Hepatocyte (in vitro differentiated cells): Measurements from ENCODE around the gene AP5S1. TPM values are rescaled to one million over a fixed set of nuclear protein-coding genes. Genes with fewer than 3 reads are reported as not detected.
"Not testable (repeated sequence)": the region's sequence is repeated elsewhere in the genome, so short reads cannot be mapped to it uniquely, and the experiment has no call there.

Experiments used
- DNase-seq: peaks from one replicate; pipeline ENCODE4 v3.0.0-alpha.2; 2016; ENCODE audit warnings: low spot score
- H2AFZ ChIP-seq: fragments of 200-600 bp; sonication (generic); 2 replicates; pipeline ENCODE4 v1.6.0; 2016; ENCODE audit warnings: antibody characterized with exemption, mild to moderate bottlenecking
- H3K27ac ChIP-seq: fragments of 200-600 bp; sonication (generic); 2 replicates; pipeline ENCODE4 v1.5.1; 2016; ENCODE audit warnings: mild to moderate bottlenecking
- H3K27me3 ChIP-seq: fragments of 200-600 bp; sonication (generic); 2 replicates; pipeline ENCODE4 v1.6.1; 2016
- H3K36me3 ChIP-seq: fragments of 200-600 bp; sonication (generic); replicated peaks from 2 replicates; pipeline ENCODE4 v1.5.1; 2016; ENCODE audit warnings: low read depth; ENCODE audit not compliant: insufficient read depth
- H3K4me1 ChIP-seq: fragments of 200-600 bp; sonication (generic); 2 replicates; pipeline ENCODE4 v1.5.1; 2016; ENCODE audit warnings: mild to moderate bottlenecking, moderate library complexity; ENCODE audit not compliant: insufficient read depth
- H3K4me2 ChIP-seq: fragments of 200-600 bp; sonication (generic); 2 replicates; pipeline ENCODE4 v1.6.0; 2016
- H3K4me3 ChIP-seq: fragments of 200-600 bp; sonication (generic); 2 replicates; pipeline ENCODE4 v1.5.1; 2016; ENCODE audit warnings: mild to moderate bottlenecking
- H3K79me2 ChIP-seq: fragments of 200-600 bp; sonication (generic); 2 replicates; pipeline ENCODE4 v1.6.0; 2017; ENCODE audit warnings: mild to moderate bottlenecking
- H3K9me2 ChIP-seq: fragments of 200-600 bp; sonication (generic); replicated peaks from 2 replicates; pipeline ENCODE4 v1.6.0; 2017; ENCODE audit warnings: mild to moderate bottlenecking; ENCODE audit not compliant: insufficient read depth
- H3K9me3 ChIP-seq: fragments of 200-600 bp; sonication (generic); 2 replicates; pipeline ENCODE4 v1.5.1; 2016; ENCODE audit warnings: low read depth, mild to moderate bottlenecking
- H4K20me1 ChIP-seq: fragments of 200-600 bp; sonication (generic); 2 replicates; pipeline ENCODE4 v1.6.0; 2016; ENCODE audit warnings: mild to moderate bottlenecking; ENCODE audit not compliant: insufficient read depth, poor library complexity, severe bottlenecking
- EZH2 ChIP-seq: fragments of 200-600 bp; sonication (generic); IDR thresholded peaks from 2 replicates; pipeline ENCODE4 v1.6.1; 2016; ENCODE audit warnings: antibody characterized with exemption, mild to moderate bottlenecking, borderline replicate concordance
- EZH2phosphoT487 ChIP-seq: fragments of 200-600 bp; sonication (generic); IDR thresholded peaks from one replicate; pipeline ENCODE4 v1.6.1; 2018; ENCODE audit warnings: antibody characterized with exemption, mild to moderate bottlenecking, low read depth, moderate library complexity; ENCODE audit not compliant: unreplicated experiment, severe bottlenecking
- WGBS: methylation state at CpG from one replicate; pipeline ENCODE4 v1.1.6; 2016; ENCODE audit warnings: low lambda C conversion rate; ENCODE audit errors: missing lambda C conversion rate; 5-methylcytosine and 5-hydroxymethylcytosine counted together
- polyA plus RNA-seq: library from polyadenylated mRNA; unstranded; fragments of >200 nt; fragmentation: Nextera tagmentation; extraction: Ambion mirVana; gene quantifications from 2 replicates; pipeline ENCODE4 v1.2.1, GENCODE V29; 2016
- total RNA-seq: library from RNA; depleted of rRNA; stranded (reverse); fragments of >200 nt; gene quantifications from 2 replicates; pipeline ENCODE4 v1.2.3, GENCODE V29; 2014
- TF ChIP-seq, protein P1 (sequence below): fragments of 200-600 bp; sonication (generic); IDR thresholded peaks from 2 replicates; pipeline ENCODE4 v1.5.1; 2016; ENCODE audit warnings: antibody characterized with exemption, mild to moderate bottlenecking; ENCODE audit not compliant: poor library complexity

The AP5S1 gene
- total and polyA plus RNA-seq, 2 experiments from 2014 or later: 13.8 to 21.8 TPM

- H3K4me3 ChIP-seq: no peak overlapping the region
- TF ChIP-seq, protein P1, sequence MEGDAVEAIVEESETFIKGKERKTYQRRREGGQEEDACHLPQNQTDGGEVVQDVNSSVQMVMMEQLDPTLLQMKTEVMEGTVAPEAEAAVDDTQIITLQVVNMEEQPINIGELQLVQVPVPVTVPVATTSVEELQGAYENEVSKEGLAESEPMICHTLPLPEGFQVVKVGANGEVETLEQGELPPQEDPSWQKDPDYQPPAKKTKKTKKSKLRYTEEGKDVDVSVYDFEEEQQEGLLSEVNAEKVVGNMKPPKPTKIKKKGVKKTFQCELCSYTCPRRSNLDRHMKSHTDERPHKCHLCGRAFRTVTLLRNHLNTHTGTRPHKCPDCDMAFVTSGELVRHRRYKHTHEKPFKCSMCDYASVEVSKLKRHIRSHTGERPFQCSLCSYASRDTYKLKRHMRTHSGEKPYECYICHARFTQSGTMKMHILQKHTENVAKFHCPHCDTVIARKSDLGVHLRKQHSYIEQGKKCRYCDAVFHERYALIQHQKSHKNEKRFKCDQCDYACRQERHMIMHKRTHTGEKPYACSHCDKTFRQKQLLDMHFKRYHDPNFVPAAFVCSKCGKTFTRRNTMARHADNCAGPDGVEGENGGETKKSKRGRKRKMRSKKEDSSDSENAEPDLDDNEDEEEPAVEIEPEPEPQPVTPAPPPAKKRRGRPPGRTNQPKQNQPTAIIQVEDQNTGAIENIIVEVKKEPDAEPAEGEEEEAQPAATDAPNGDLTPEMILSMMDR: no peak
- no peak for TF ChIP-seq EZH2
- no peak for TF ChIP-seq EZH2phosphoT487
- no peaks in the 10 kb centered on the region for H3K9me2 ChIP-seq
- no peaks in the 10 kb centered on the region for H3K27me3 ChIP-seq
- H3K79me2 ChIP-seq: peaks cover 22% of the 10 kb centered on the region
- H3K9me3 ChIP-seq: no peaks in the 10 kb centered on the region
- no peaks in the 10 kb centered on the region for H3K36me3 ChIP-seq
- H3K4me2 ChIP-seq: no peak overlapping the region
- no peaks in the 10 kb centered on the region for H4K20me1 ChIP-seq
- H3K4me1 ChIP-seq: no peaks in the 10 kb centered on the region
- 43% methylated on average over 5 of the region's 5 CpGs for WGBS
- H3K27ac ChIP-seq: no peak overlapping the region
- DNase-seq: no peak
- no peak overlapping the region for H2AFZ ChIP-seq
These were observed 23.1 kb downstream of the AP5S1 start for GRCh38 chr20:3843490-3843889.

DNA sequence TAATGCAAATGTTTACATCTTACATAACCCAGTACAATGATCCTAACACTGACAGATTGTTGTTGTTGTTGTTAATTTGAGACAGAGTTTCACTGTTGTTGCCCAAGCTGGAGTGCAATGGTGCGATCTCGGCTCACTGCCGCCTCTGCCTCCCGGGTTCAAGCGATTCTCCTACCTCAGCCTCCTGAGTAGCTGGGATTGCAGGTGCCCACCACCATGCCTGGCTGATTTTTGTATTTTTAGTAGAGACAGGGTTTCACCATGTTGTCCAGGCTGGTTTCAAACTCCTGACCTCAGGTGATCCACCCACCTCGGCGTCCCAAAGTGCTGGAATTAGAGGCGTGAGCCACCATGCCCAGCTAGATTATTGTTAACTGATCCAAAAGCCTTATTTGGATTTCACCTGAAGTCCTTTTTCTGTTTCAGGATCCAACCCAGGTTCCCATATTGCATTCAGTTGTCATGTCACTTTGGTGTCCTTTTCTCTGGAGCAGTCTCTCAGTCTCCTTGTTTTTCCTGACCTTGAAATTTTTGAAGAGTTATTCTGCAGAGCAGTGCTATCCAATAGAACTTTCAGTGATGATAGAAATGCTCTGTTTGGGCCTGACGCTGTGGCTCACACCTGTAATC, 23.8 kb downstream of the AP5S1 start:
- not testable (repeated sequence) for H3K27me3 ChIP-seq, H3K9me3 ChIP-seq, DNase-seq, H3K9me2 ChIP-seq, H2AFZ ChIP-seq, H4K20me1 ChIP-seq, H3K4me1 ChIP-seq, H3K36me3 ChIP-seq, H3K4me2 ChIP-seq, H3K27ac ChIP-seq, H3K4me3 ChIP-seq
- peaks cover 28% of the 10 kb centered on the region for H3K79me2 ChIP-seq
- 98% methylated on average over 9 of the region's 9 CpGs for WGBS

- H3K4me3 ChIP-seq: peak overlapping the region; percentile 93
- peak overlapping the region; percentile 97 for H3K27ac ChIP-seq
- no peak for TF ChIP-seq EZH2phosphoT487
- TF ChIP-seq, protein P1: no peak
- no peak for TF ChIP-seq EZH2
These were observed 26.0 kb downstream of the AP5S1 start for GRCh38 chr20:3846378-3846739.

GRCh38 chr20:3846740-3847428, 26.5 kb downstream of the AP5S1 start, which contains the start of gene MAVS:
Gene MAVS, plus strand, starts transcription at chr20:3846834. Its CDS starts 7,791 bp downstream, at chr20:3854625.
- H3K4me3 ChIP-seq: peak within 1 kb of the TSS; percentile 93
- under 1% methylated on average over 65 of the region's 72 CpGs for WGBS
- no peaks in the 10 kb centered on the region for H3K36me3 ChIP-seq
- H4K20me1 ChIP-seq: no peaks in the 10 kb centered on the region
- no peaks in the 10 kb centered on the region for H3K9me2 ChIP-seq
- H2AFZ ChIP-seq: peak within 1 kb of the TSS; percentile 100
- H3K4me2 ChIP-seq: peak within 1 kb of the TSS; percentile 99
- no peaks in the 10 kb centered on the region for H3K4me1 ChIP-seq
- H3K27me3 ChIP-seq: no peaks in the 10 kb centered on the region
- DNase-seq: peak; percentile 94
- peaks cover 47% of the 10 kb centered on the region for H3K79me2 ChIP-seq
- H3K27ac ChIP-seq: peak within 1 kb of the TSS; percentile 97
- no peaks in the 10 kb centered on the region for H3K9me3 ChIP-seq
- TF ChIP-seq, protein P1: no peak
- TF ChIP-seq EZH2phosphoT487: no peak
- no peak for TF ChIP-seq EZH2

More at GRCh38 chr20:3846378-3846739, 26.0 kb downstream of the AP5S1 start:
- H3K27me3 ChIP-seq: no peaks in the 10 kb centered on the region
- no peaks in the 10 kb centered on the region for H3K9me3 ChIP-seq
- no peaks in the 10 kb centered on the region for H3K9me2 ChIP-seq
- H2AFZ ChIP-seq: peak overlapping the region; percentile 100
- H4K20me1 ChIP-seq: no peaks in the 10 kb centered on the region
- WGBS: 1% methylated on average over 14 of the region's 22 CpGs
- peaks cover 43% of the 10 kb centered on the region for H3K79me2 ChIP-seq
- H3K4me2 ChIP-seq: peak overlapping the region; percentile 99
- no peaks in the 10 kb centered on the region for H3K4me1 ChIP-seq
- no peak for DNase-seq
- H3K36me3 ChIP-seq: no peaks in the 10 kb centered on the region
